ENCODE measurements around the gene PTCSC3. TPM values are rescaled to one million over a fixed set of nuclear protein-coding genes. Genes with fewer than 3 reads are reported as not detected.

The PTCSC3 gene
- total RNA-seq, 1 experiment from 2014 or later: not detected

DNA sequence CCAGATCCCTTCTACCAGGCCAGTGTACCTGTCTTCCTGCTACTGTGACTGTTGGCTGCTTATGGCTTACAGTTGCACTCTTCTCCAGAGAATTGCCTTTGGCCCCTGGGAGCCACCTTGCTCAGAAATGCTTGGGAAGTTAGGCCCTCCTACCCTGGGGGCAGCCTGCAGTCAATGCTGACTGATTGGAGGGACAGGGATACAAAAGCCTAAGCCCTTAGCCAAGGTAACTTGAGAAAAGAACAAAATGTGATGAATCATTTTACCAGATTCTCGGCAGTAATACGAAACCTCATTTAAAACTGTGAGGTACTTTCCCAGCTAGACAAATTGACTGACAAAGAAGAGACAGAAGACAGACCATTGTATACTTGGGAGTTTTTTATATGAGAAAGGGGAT is 47.3 kb downstream of the PTCSC3 start:
- no peaks in the 10 kb centered on the region for H3K4me1 ChIP-seq (ENCODE audit: control insufficient read depth, insufficient read depth, low read length)
- ChIA-PET POLR2A (no interaction called here), CTCF (no interaction called here)
- intact Hi-C loops (cut with micrococcal nuclease; ENCODE audit: unreplicated experiment): no loop called here
- in situ Hi-C loops (cut with HindIII; ENCODE audit: low pct_unique_long_range_greater_than_20kb, low sequenced_read_pairs): no loop called here
- DNase-seq (ENCODE audit: low read depth, low spot score) (no peak), ATAC-seq (no peak)
- no peak overlapping the region for H3K27ac ChIP-seq (ENCODE audit: low read length)
- BruUV-seq (replicated peaks): no TSS peak
- H3K27me3 ChIP-seq (ENCODE audit: control insufficient read depth, insufficient read depth, low read length): no peaks in the 10 kb centered on the region; the same call in 1 of the 2 replicates
- H3K9me3 ChIP-seq (ENCODE audit: control insufficient read depth, insufficient read depth, low read depth, low read length): no peaks in the 10 kb centered on the region
- TF ChIP-seq POLR2AphosphoS5 (IDR thresholded peaks at IDR 0.05; ENCODE audit: low read depth, low read length): no peak
- TF ChIP-seq TCF7L2 (IDR thresholded peaks at IDR 0.05; ENCODE audit: low read depth, low read length): no peak
- TF ChIP-seq, protein P1, sequence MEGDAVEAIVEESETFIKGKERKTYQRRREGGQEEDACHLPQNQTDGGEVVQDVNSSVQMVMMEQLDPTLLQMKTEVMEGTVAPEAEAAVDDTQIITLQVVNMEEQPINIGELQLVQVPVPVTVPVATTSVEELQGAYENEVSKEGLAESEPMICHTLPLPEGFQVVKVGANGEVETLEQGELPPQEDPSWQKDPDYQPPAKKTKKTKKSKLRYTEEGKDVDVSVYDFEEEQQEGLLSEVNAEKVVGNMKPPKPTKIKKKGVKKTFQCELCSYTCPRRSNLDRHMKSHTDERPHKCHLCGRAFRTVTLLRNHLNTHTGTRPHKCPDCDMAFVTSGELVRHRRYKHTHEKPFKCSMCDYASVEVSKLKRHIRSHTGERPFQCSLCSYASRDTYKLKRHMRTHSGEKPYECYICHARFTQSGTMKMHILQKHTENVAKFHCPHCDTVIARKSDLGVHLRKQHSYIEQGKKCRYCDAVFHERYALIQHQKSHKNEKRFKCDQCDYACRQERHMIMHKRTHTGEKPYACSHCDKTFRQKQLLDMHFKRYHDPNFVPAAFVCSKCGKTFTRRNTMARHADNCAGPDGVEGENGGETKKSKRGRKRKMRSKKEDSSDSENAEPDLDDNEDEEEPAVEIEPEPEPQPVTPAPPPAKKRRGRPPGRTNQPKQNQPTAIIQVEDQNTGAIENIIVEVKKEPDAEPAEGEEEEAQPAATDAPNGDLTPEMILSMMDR (IDR thresholded peaks at IDR 0.05): no peak
- no peak for TF ChIP-seq SIN3A (IDR thresholded peaks at IDR 0.05; ENCODE audit: borderline replicate concordance, insufficient read depth, low read depth, low read length)
- TF ChIP-seq, protein P2, sequence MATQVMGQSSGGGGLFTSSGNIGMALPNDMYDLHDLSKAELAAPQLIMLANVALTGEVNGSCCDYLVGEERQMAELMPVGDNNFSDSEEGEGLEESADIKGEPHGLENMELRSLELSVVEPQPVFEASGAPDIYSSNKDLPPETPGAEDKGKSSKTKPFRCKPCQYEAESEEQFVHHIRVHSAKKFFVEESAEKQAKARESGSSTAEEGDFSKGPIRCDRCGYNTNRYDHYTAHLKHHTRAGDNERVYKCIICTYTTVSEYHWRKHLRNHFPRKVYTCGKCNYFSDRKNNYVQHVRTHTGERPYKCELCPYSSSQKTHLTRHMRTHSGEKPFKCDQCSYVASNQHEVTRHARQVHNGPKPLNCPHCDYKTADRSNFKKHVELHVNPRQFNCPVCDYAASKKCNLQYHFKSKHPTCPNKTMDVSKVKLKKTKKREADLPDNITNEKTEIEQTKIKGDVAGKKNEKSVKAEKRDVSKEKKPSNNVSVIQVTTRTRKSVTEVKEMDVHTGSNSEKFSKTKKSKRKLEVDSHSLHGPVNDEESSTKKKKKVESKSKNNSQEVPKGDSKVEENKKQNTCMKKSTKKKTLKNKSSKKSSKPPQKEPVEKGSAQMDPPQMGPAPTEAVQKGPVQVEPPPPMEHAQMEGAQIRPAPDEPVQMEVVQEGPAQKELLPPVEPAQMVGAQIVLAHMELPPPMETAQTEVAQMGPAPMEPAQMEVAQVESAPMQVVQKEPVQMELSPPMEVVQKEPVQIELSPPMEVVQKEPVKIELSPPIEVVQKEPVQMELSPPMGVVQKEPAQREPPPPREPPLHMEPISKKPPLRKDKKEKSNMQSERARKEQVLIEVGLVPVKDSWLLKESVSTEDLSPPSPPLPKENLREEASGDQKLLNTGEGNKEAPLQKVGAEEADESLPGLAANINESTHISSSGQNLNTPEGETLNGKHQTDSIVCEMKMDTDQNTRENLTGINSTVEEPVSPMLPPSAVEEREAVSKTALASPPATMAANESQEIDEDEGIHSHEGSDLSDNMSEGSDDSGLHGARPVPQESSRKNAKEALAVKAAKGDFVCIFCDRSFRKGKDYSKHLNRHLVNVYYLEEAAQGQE (IDR thresholded peaks at IDR 0.05; ENCODE audit: insufficient read depth in 1 of 2, low read depth in 2 of 2, low read length in 1 of 2): no peak
- H3K4me3 ChIP-seq (ENCODE audit: low read depth in 2 of 2, low read length in 2 of 2): no peak overlapping the region
- no peaks in the 10 kb centered on the region for H3K36me3 ChIP-seq (ENCODE audit: control insufficient read depth, insufficient read depth, low read length)

DNA sequence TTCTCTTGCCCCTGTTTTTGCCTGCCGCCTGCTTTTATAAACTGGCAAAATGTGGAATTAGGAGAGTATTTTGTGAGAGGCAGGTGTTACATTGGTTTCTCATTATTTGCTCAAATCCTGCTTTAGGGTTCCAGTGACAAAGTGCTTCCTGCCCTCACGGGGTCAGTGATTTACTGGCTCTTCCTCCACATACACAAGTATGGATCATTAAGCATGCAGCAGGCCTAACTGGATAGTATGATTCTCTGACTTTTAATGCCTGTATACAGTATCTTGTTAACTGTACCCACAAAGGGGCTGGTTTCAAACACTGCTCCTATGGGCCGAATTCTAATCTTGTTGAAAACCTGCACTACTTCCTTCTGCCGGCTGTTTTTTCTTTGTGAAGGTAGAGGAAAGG is 63.2 kb downstream of the PTCSC3 start:
- Histone ChIP-seq H3K9me3 (ENCODE audit: control insufficient read depth, insufficient read depth, low read depth, low read length) (no peaks in the 10 kb centered on the region), H3K36me3 (ENCODE audit: control insufficient read depth, insufficient read depth, low read length) (no peaks in the 10 kb centered on the region), H3K4me1 (ENCODE audit: control insufficient read depth, insufficient read depth, low read length) (no peaks in the 10 kb centered on the region), H3K4me3 (ENCODE audit: low read depth in 2 of 2, low read length in 2 of 2) (no peak overlapping the region), H3K27ac (ENCODE audit: low read length) (no peak overlapping the region), H3K27me3 (ENCODE audit: control insufficient read depth, insufficient read depth, low read length) (peaks cover 2% of the 10 kb centered on the region)
- intact Hi-C loops (cut with micrococcal nuclease; ENCODE audit: unreplicated experiment) (no loop called here), in situ Hi-C loops (cut with HindIII; ENCODE audit: low pct_unique_long_range_greater_than_20kb, low sequenced_read_pairs) (no loop called here)
- POLR2A ChIA-PET: no interaction called here
- no peak for TF ChIP-seq POLR2AphosphoS5 (IDR thresholded peaks at IDR 0.05; ENCODE audit: low read depth, low read length)
- TF ChIP-seq, protein P2 (IDR thresholded peaks at IDR 0.05; ENCODE audit: insufficient read depth in 1 of 2, low read depth in 2 of 2, low read length in 1 of 2): no peak
- TF ChIP-seq, protein P1 (IDR thresholded peaks at IDR 0.05): no peak
- no TSS peak for BruUV-seq (replicated peaks)
- CTCF ChIA-PET: no interaction called here
- ATAC-seq (no peak), DNase-seq (ENCODE audit: low read depth, low spot score) (no peak)

Measured in Panc1 (cell line).